ENCODE results near the gene LAGE3.
A peak's percentile ranks its signal among the peaks of the same experiment; 100 is the strongest.

The LAGE3 gene

GRCh38 chrX:154452823-154453222, 26.3 kb downstream of the LAGE3 start:
- DNase-seq = no peak

- no peak for DNase-seq
These were observed 28.8 kb downstream of the LAGE3 start for GRCh38 chrX:154450312-154450711.

GRCh38 chrX:154449618-154450017, 29.5 kb downstream of the LAGE3 start:
- DNase-seq = no peak

GRCh38 chrX:154448484-154448883, 30.6 kb downstream of the LAGE3 start:
- no peak for DNase-seq

GRCh38 chrX:154446430-154446829, 32.7 kb downstream of the LAGE3 start:
- no peak for DNase-seq

- no peak for DNase-seq
These were observed 33.3 kb downstream of the LAGE3 start for GRCh38 chrX:154445776-154446175.

GRCh38 chrX:154444755-154445246, 34.3 kb downstream of the LAGE3 start:
- DNase-seq = no peak

- DNase-seq = peak; percentile 10 to 35
These were observed 34.9 kb downstream of the LAGE3 start, which contains the start of gene FAM50A for GRCh38 chrX:154443992-154444754. Gene FAM50A, plus strand, starts transcription at chrX:154444141. Its CDS starts 95 bp downstream, at chrX:154444236.

GRCh38 chrX:154443479-154443910, 35.6 kb downstream of the LAGE3 start:
- no peak for DNase-seq

- no peak for DNase-seq
These were observed 36.9 kb downstream of the LAGE3 start for GRCh38 chrX:154441984-154442707.

- DNase-seq = no peak
These were observed 37.5 kb downstream of the LAGE3 start for GRCh38 chrX:154441564-154441963.

GRCh38 chrX:154440623-154441357, 38.3 kb downstream of the LAGE3 start:
- no peak for DNase-seq

GRCh38 chrX:154439841-154440240, 39.2 kb downstream of the LAGE3 start:
- no peak for DNase-seq

- DNase-seq = no peak
These were observed 40.8 kb downstream of the LAGE3 start for GRCh38 chrX:154437971-154438893.

- DNase-seq = no peak
These were observed 41.9 kb downstream of the LAGE3 start, which contains the start of gene GDI1 for GRCh38 chrX:154436983-154437752. Gene GDI1, plus strand, starts transcription at chrX:154437154. Its CDS starts 101 bp downstream, at chrX:154437255.

GRCh38 chrX:154436374-154436982, 42.6 kb downstream of the LAGE3 start:
- no peak for DNase-seq

GRCh38 chrX:154435171-154435733, 43.8 kb downstream of the LAGE3 start:
- DNase-seq = no peak

GRCh38 chrX:154434394-154435168, 44.5 kb downstream of the LAGE3 start:
- DNase-seq = no peak

GRCh38 chrX:154433605-154434004, 45.5 kb downstream of the LAGE3 start:
- no peak for DNase-seq

GRCh38 chrX:154432210-154432609, 46.9 kb downstream of the LAGE3 start:
- no peak for DNase-seq

All from AML-193 (cell line).